ENCODE measurements around the gene PPARA. TPM values are rescaled to one million over a fixed set of nuclear protein-coding genes. Genes with fewer than 3 reads are reported as not detected.

PPARA gene
- total RNA-seq, 1 donor: 22.1 TPM

DNA sequence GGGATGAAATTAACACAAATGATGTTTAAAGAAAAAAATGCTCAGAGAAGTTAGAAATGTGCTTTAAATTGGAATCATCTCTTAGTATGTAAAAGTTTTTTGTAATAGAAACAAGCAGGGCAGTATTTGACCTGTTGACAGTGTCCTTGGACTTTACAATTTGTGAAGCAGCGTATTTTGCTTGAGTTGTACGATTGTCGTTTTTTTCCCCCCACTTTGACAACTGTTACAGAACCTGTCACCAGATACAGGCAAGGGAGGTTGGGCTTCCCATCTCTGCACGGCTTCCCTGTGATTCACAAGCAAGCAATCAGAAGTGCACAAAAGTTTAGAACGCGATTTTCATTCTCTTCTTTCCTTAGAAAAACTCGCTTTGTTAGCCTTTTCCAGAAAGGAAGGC is 8.9 kb downstream of the PPARA start:
- peaks cover 11% of the 10 kb centered on the region for H3K79me2 ChIP-seq (ENCODE audit: insufficient read depth, low read length)
- H3K27me3 ChIP-seq (ENCODE audit: insufficient read depth, low read length): no peaks in the 10 kb centered on the region
- no peaks in the 10 kb centered on the region for H3K9me3 ChIP-seq (ENCODE audit: low read depth, low read length)
- H3K4me3 ChIP-seq (ENCODE audit: insufficient read depth, low read length): no peak overlapping the region
- no peak for DNase-seq (ENCODE audit: insufficient read length, low spot score, missing footprints)
- H4K20me1 ChIP-seq (ENCODE audit: insufficient read depth, low read length): peaks cover 20% of the 10 kb centered on the region
- H3K4me1 ChIP-seq (ENCODE audit: insufficient read depth, low read length): no peaks in the 10 kb centered on the region
- no peak overlapping the region for H3K27ac ChIP-seq (ENCODE audit: low read depth, low read length)
- H3K36me3 ChIP-seq (ENCODE audit: insufficient read depth, low read length): peaks cover 8% of the 10 kb centered on the region
- TF ChIP-seq, protein P1, sequence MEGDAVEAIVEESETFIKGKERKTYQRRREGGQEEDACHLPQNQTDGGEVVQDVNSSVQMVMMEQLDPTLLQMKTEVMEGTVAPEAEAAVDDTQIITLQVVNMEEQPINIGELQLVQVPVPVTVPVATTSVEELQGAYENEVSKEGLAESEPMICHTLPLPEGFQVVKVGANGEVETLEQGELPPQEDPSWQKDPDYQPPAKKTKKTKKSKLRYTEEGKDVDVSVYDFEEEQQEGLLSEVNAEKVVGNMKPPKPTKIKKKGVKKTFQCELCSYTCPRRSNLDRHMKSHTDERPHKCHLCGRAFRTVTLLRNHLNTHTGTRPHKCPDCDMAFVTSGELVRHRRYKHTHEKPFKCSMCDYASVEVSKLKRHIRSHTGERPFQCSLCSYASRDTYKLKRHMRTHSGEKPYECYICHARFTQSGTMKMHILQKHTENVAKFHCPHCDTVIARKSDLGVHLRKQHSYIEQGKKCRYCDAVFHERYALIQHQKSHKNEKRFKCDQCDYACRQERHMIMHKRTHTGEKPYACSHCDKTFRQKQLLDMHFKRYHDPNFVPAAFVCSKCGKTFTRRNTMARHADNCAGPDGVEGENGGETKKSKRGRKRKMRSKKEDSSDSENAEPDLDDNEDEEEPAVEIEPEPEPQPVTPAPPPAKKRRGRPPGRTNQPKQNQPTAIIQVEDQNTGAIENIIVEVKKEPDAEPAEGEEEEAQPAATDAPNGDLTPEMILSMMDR (IDR thresholded peaks at IDR 0.05; ENCODE audit: extremely low read depth, low read depth, low read length): no peak
- no peak overlapping the region for H2AFZ ChIP-seq (ENCODE audit: low read length)
- H3K4me2 ChIP-seq (ENCODE audit: insufficient read depth, low read length): no peak overlapping the region

DNA sequence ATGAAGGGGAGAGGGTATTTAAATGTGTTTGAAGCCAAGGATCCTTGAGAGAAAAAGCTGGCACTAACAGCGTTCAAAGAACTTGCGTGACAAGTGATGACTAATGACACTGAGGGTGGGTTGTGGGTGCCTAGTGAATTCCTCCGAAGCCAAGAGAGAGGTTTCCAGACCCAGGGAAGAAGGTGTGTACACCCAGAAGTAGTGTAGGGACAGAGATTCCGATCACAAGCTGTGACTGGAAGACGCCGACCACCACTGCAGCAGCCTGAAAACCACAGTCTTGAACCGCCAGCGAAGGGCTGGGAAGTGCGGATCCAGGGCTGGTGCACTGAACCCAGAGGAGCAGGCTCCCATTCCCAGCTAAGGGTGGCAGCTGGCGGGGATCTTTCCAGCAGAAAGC is 9.5 kb downstream of the PPARA start:
- Histone ChIP-seq H4K20me1 (ENCODE audit: insufficient read depth, low read length) (peaks cover 20% of the 10 kb centered on the region), H2AFZ (ENCODE audit: low read length) (no peak overlapping the region), H3K36me3 (ENCODE audit: insufficient read depth, low read length) (peaks cover 8% of the 10 kb centered on the region), H3K27ac (ENCODE audit: low read depth, low read length) (no peak overlapping the region), H3K9me3 (ENCODE audit: low read depth, low read length) (no peaks in the 10 kb centered on the region), H3K4me3 (ENCODE audit: insufficient read depth, low read length) (no peak overlapping the region), H3K27me3 (ENCODE audit: insufficient read depth, low read length) (no peaks in the 10 kb centered on the region), H3K4me2 (ENCODE audit: insufficient read depth, low read length) (no peak overlapping the region), H3K79me2 (ENCODE audit: insufficient read depth, low read length) (peaks cover 9% of the 10 kb centered on the region), H3K4me1 (ENCODE audit: insufficient read depth, low read length) (no peaks in the 10 kb centered on the region)
- DNase-seq (ENCODE audit: insufficient read length, low spot score, missing footprints): no peak
- TF ChIP-seq, protein P1 (IDR thresholded peaks at IDR 0.05; ENCODE audit: extremely low read depth, low read depth, low read length): no peak

DNA sequence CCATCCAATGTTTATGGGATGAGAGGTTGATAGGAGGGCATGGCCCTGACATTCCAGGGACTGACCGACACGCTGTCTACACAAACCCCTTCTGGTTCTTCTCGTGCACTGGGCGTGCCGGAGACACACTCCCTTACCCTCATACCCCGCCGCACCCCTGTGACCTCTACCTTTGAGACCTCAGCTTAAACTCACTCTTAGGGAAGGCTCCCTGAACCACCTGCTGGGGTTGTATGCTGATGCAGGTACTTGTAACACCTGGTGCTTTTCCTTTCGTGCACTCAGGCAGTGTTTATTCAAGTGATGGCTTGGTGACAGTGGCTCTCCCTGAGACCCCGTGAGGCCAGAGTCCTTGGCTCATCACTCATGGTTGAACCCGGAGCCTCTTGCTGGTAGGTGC is 12.0 kb downstream of the PPARA start:
- DNase-seq (ENCODE audit: insufficient read length, low spot score, missing footprints): no peak
- Histone ChIP-seq H3K9me3 (ENCODE audit: low read depth, low read length) (no peaks in the 10 kb centered on the region), H3K4me3 (ENCODE audit: insufficient read depth, low read length) (no peak overlapping the region), H3K27ac (ENCODE audit: low read depth, low read length) (no peak overlapping the region), H3K27me3 (ENCODE audit: insufficient read depth, low read length) (no peaks in the 10 kb centered on the region), H4K20me1 (ENCODE audit: insufficient read depth, low read length) (peaks cover 16% of the 10 kb centered on the region), H3K36me3 (ENCODE audit: insufficient read depth, low read length) (no peaks in the 10 kb centered on the region), H3K4me2 (ENCODE audit: insufficient read depth, low read length) (no peak overlapping the region), H3K79me2 (ENCODE audit: insufficient read depth, low read length) (peaks cover 6% of the 10 kb centered on the region), H3K4me1 (ENCODE audit: insufficient read depth, low read length) (no peaks in the 10 kb centered on the region), H2AFZ (ENCODE audit: low read length) (no peak overlapping the region)
- TF ChIP-seq, protein P1 (IDR thresholded peaks at IDR 0.05; ENCODE audit: extremely low read depth, low read depth, low read length): no peak

DNA sequence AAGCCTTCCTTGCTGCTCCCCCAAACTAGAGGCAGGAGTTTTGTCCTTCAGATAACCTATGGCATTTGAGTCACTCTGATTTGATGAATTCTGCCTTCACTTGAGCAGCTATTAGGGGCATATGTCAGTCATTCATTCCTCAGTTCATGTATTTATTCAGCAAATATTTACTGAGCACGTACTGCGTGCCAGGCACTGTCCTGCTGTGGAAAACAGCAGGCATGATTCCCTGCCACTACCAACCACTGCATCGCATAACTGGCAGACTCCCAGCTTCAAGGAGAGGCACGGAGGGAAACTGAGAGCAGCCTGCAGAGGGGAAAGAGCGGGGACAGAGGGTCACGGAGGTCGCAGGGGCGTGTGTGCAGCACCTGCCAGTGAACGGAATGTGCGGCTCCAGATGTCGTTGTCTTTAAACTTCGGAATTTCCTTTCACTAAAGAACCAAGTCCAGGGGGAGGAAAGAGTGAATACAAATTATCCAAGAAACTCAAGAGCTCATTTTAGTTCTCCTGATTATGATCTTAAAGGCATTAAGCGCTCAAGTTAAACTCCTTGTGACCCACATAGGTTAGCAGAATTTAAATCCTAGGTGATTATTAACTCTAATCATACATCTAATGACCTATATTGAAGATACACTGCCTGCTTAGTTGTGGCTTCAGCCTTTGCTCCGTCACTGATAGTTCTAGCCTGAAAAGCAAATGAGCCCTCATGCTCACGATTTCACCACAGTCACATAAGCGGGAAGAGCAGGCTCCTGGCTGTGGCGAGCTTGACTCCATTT is 12.6 kb downstream of the PPARA start:
- H3K27me3 ChIP-seq (ENCODE audit: insufficient read depth, low read length): no peaks in the 10 kb centered on the region
- DNase-seq (ENCODE audit: insufficient read length, low spot score, missing footprints): peak; percentile 51
- H3K4me3 ChIP-seq (ENCODE audit: insufficient read depth, low read length): no peak overlapping the region
- H3K36me3 ChIP-seq (ENCODE audit: insufficient read depth, low read length): no peaks in the 10 kb centered on the region
- H4K20me1 ChIP-seq (ENCODE audit: insufficient read depth, low read length): peaks cover 16% of the 10 kb centered on the region
- no peaks in the 10 kb centered on the region for H3K4me1 ChIP-seq (ENCODE audit: insufficient read depth, low read length)
- no peak overlapping the region for H3K27ac ChIP-seq (ENCODE audit: low read depth, low read length)
- TF ChIP-seq, protein P1 (IDR thresholded peaks at IDR 0.05; ENCODE audit: extremely low read depth, low read depth, low read length): no peak
- H3K4me2 ChIP-seq (ENCODE audit: insufficient read depth, low read length): no peak overlapping the region
- H2AFZ ChIP-seq (ENCODE audit: low read length): peak overlapping the region; percentile 47
- no peaks in the 10 kb centered on the region for H3K9me3 ChIP-seq (ENCODE audit: low read depth, low read length)
- H3K79me2 ChIP-seq (ENCODE audit: insufficient read depth, low read length): peaks cover 6% of the 10 kb centered on the region

Data from osteoblast (primary cell).